Activated naive CD8-positive, alpha-beta T cell (primary cell): Measurements from ENCODE around the gene CCDC28B.
"Not testable (repeated sequence)": the region's sequence is repeated elsewhere in the genome, so short reads cannot be mapped to it uniquely, and the experiment has no call there.

ENCODE experiments used
- H3K27ac Mint-ChIP-seq: one replicate; pipeline ENCODE4 v1.8.0; 2021; ENCODE audit warnings: mixed read lengths
- H3K27me3 Mint-ChIP-seq: one replicate; pipeline ENCODE4 v1.8.0; 2021; ENCODE audit warnings: mixed read lengths
- H3K36me3 Mint-ChIP-seq: one replicate; pipeline ENCODE4 v1.8.0; 2021; ENCODE audit warnings: mixed read lengths
- H3K4me1 Mint-ChIP-seq: one replicate; pipeline ENCODE4 v1.8.0; 2021; ENCODE audit warnings: low read depth, mixed read lengths
- H3K4me3 Mint-ChIP-seq: one replicate; pipeline ENCODE4 v1.8.0; 2021; ENCODE audit warnings: mild to moderate bottlenecking, mixed read lengths
- H3K9me3 Mint-ChIP-seq: one replicate; pipeline ENCODE4 v1.8.0; 2021; ENCODE audit warnings: low read depth, mixed read lengths

CCDC28B gene

DNA sequence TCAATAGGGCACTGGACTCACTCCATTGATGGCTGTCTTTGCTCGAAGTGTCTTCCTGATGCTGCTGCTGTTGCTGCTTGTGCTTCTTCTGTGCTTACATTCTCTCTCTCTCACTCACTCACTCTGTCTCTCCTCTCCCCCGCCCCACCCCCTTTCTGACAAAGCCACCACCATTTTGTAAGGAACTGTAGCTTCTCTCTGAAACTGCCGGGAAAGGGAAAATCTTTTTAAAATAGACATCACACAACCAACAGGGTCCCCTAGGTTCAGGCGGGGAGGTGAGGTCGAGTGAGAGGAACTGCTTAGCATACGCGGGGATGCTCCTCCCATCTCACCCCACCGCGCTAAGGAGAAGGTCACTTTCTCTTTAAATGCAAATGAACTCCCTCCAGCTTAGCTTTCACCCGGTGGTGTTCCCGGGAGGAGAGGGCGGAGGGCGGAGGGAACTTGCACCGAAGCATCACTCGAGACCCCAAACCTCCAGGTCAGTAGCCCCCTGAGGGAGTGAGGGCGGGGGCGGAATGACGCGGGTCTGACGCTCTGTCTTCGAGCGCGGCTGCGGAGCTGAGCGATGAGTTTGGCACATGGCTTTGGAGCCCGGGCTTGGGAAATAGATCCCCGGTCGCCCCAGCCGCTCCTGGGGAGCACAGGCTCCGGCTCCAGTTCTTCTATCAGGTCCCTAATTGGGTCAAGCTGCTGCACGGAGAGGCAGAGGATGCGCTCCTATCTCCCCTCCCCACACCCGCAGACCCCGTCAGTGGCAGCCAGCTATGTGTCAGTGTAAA lies at the start of gene CCDC28B:
Gene CCDC28B (plus strand): TSS at position 370 of the 785 bp plus-strand sequence. CDS start 1,341 bp downstream, outside the sequence.
- Mint-ChIP-seq H3K27me3 (no peaks in the 10 kb centered on the region), H3K9me3 (no peaks in the 10 kb centered on the region), H3K4me3 (peak within 1 kb of the TSS; percentile 89), H3K36me3 (peaks cover 7% of the 10 kb centered on the region), H3K27ac (peak within 1 kb of the TSS; percentile 91), H3K4me1 (peaks cover 62% of the 10 kb centered on the region)

DNA sequence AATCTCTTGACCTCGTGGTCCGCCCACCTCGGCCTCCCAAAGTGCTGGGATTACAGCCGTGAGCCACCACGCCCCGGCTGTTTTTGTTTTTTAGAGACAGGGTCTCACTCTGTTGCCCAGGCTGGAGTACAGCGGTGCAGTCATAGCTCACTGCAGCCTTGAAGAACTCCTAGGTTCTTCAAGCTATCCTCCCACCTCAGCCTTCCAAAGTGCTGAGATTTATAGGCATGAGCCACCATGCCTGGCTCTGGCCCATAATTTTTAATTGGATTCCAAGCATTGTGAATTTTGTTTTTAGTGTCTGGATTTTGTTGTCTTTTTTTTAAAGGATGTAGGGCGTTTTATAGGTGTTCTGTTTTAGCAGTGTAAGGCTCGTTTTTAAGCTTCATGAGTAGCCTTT lies 49.5 kb upstream of the CCDC28B start:
- H3K9me3 Mint-ChIP-seq: peaks cover 4% of the 10 kb centered on the region
- no peak overlapping the region for H3K4me3 Mint-ChIP-seq
- H3K27ac Mint-ChIP-seq: no peak overlapping the region
- H3K27me3 Mint-ChIP-seq: no peaks in the 10 kb centered on the region
- peaks cover 9% of the 10 kb centered on the region for H3K36me3 Mint-ChIP-seq
- peaks cover 19% of the 10 kb centered on the region for H3K4me1 Mint-ChIP-seq

DNA sequence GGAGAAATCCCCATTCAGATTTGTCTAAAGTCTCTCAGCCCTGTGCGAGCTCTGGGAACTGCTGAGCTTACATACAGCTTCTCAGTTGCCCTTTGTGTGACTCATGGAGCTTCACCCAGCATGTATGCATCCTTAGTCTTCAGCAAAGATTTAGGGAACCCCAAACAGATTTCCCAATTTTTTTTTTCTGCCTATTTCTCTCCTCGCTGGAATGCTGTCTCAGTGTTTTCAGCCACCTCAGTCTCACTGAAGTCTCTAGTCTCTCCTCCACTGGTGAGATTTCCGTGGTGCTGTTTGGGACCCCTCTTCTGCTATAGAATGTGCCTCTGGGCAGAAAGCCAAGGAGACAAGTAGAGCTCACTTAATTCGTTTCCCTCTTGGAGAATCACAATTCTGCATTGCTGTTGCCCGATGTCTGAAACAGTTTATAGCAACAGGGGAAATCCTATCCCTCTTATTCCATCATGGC lies 49.0 kb upstream of the CCDC28B start:
- H3K36me3 Mint-ChIP-seq: peaks cover 13% of the 10 kb centered on the region
- no peak overlapping the region for H3K27ac Mint-ChIP-seq
- peaks cover 4% of the 10 kb centered on the region for H3K9me3 Mint-ChIP-seq
- H3K27me3 Mint-ChIP-seq: no peaks in the 10 kb centered on the region
- peaks cover 14% of the 10 kb centered on the region for H3K4me1 Mint-ChIP-seq
- H3K4me3 Mint-ChIP-seq: no peak overlapping the region

GRCh38 chr1:32159189-32159588 lies 41.2 kb upstream of the CCDC28B start:
- H3K27ac Mint-ChIP-seq: no peak overlapping the region
- no peaks in the 10 kb centered on the region for H3K27me3 Mint-ChIP-seq
- peaks cover 17% of the 10 kb centered on the region for H3K36me3 Mint-ChIP-seq
- H3K4me3 Mint-ChIP-seq: no peak overlapping the region
- peaks cover 1% of the 10 kb centered on the region for H3K4me1 Mint-ChIP-seq
- no peaks in the 10 kb centered on the region for H3K9me3 Mint-ChIP-seq

DNA sequence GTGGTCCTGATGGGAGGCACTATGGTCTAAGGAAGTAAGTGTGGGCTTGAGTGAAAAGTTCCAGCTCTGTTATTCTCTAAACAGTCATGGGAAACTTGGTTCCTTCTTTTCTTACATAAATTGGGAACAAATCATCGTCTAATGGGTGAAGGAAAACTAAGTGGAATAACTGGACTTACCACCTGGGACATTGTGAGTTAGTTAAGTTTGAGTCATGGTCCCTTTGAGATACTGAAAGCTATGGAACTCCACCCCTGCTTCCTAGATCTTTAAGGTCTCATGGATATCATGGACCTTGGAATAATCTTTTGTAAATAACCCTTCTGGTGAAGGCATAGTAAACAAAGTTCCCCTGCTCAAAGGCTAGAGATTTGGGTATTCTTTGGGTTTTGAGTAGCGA lies 37.0 kb upstream of the CCDC28B start:
- H3K9me3 Mint-ChIP-seq: no peaks in the 10 kb centered on the region
- no peak overlapping the region for H3K4me3 Mint-ChIP-seq
- H3K4me1 Mint-ChIP-seq: no peaks in the 10 kb centered on the region
- no peak overlapping the region for H3K27ac Mint-ChIP-seq
- peaks cover 13% of the 10 kb centered on the region for H3K36me3 Mint-ChIP-seq
- no peaks in the 10 kb centered on the region for H3K27me3 Mint-ChIP-seq

DNA sequence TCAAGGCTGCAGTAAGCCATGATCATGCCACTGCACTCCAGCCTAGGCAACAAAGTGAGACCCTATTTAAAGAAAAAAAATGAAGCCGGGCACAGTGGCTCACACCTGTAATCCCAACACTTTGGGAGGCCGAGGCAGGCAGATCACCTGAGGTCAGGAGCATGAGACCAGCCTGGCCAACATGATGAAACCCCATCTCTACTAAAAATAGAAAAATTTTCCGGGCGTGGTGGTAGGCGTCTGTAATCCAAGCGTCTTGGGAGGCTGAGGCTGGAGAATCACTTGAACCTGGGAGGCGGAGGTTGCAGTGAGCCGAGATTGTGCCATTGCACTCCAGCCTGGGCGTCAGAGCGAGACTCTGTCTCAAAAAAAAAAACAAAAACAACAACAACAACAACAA lies 34.8 kb upstream of the CCDC28B start:
- not testable (repeated sequence) for H3K27me3 Mint-ChIP-seq, H3K4me1 Mint-ChIP-seq, H3K4me3 Mint-ChIP-seq, H3K27ac Mint-ChIP-seq, H3K9me3 Mint-ChIP-seq
- peaks cover 10% of the 10 kb centered on the region for H3K36me3 Mint-ChIP-seq

GRCh38 chr1:32170991-32171390 lies 29.4 kb upstream of the CCDC28B start:
- Mint-ChIP-seq H3K36me3 (peaks cover 2% of the 10 kb centered on the region), H3K4me3 (no peak overlapping the region), H3K27ac (no peak overlapping the region), H3K4me1 (peaks cover 15% of the 10 kb centered on the region), H3K9me3 (no peaks in the 10 kb centered on the region), H3K27me3 (no peaks in the 10 kb centered on the region)

DNA sequence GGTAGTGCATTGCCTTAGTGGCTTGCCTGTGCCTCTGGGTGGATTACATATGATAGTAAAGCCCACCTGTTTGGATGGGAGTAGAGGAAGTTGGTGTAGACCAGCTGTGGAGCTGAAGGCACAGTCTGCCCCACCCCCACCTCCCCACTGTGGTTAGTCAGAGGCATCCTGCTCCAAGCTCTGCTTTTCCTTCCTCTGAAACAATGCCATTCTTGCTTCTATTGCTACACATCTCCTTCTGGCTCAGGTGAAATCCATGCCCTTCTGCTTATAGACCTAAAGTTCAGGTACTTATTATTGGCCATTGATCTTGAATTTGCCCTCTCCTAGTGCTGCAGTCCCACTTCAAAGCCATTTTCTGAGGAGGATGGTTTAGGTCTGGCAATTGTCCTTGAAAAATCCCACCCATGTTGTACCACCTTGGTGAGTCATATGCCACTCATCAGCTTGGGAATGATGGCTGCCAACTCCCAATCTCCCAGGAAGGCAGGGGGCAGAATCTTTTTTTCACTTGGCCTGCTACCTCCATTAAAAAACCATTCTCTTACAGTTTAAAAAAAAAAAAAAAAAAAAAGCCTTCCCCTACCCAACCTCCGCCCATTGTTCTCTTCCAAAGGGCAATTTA lies 27.7 kb upstream of the CCDC28B start:
- no peak overlapping the region for H3K4me3 Mint-ChIP-seq
- H3K9me3 Mint-ChIP-seq: no peaks in the 10 kb centered on the region
- peaks cover 15% of the 10 kb centered on the region for H3K4me1 Mint-ChIP-seq
- H3K36me3 Mint-ChIP-seq: no peaks in the 10 kb centered on the region
- no peaks in the 10 kb centered on the region for H3K27me3 Mint-ChIP-seq
- H3K27ac Mint-ChIP-seq: peak overlapping the region; percentile 41

GRCh38 chr1:32178380-32179192 lies 21.8 kb upstream of the CCDC28B start:
- Mint-ChIP-seq H3K9me3 (no peaks in the 10 kb centered on the region), H3K4me1 (peaks cover 35% of the 10 kb centered on the region), H3K27ac (peak overlapping the region; percentile 96), H3K4me3 (peak overlapping the region; percentile 89), H3K36me3 (peaks cover 6% of the 10 kb centered on the region), H3K27me3 (no peaks in the 10 kb centered on the region)

GRCh38 chr1:32179193-32179442 lies 21.3 kb upstream of the CCDC28B start:
- Mint-ChIP-seq H3K9me3 (no peaks in the 10 kb centered on the region), H3K4me1 (peaks cover 39% of the 10 kb centered on the region), H3K36me3 (peaks cover 9% of the 10 kb centered on the region), H3K27ac (peak overlapping the region; percentile 96), H3K4me3 (peak overlapping the region; percentile 89), H3K27me3 (no peaks in the 10 kb centered on the region)

- H3K27me3 Mint-ChIP-seq: no peaks in the 10 kb centered on the region
Measured at GRCh38 chr1:32179443-32180185, 20.8 kb upstream of the CCDC28B start, which contains the start of gene TXLNA. Gene TXLNA, plus strand, starts transcription at chr1:32179675. Its CDS starts 671 bp downstream, at chr1:32180346.

GRCh38 chr1:32180186-32181060 lies 20.0 kb upstream of the CCDC28B start:
- H3K4me1 Mint-ChIP-seq: peaks cover 49% of the 10 kb centered on the region

More at GRCh38 chr1:32179443-32180185, 20.8 kb upstream of the CCDC28B start, which contains the start of gene TXLNA:
- H3K27ac Mint-ChIP-seq: peak within 1 kb of the TSS; percentile 96
- peaks cover 44% of the 10 kb centered on the region for H3K4me1 Mint-ChIP-seq
- H3K36me3 Mint-ChIP-seq: peaks cover 12% of the 10 kb centered on the region
- H3K9me3 Mint-ChIP-seq: no peaks in the 10 kb centered on the region
- peak within 1 kb of the TSS; percentile 94 for H3K4me3 Mint-ChIP-seq

GRCh38 chr1:32181065-32181464 lies 19.3 kb upstream of the CCDC28B start:
- Mint-ChIP-seq H3K27ac (peak overlapping the region; percentile 96), H3K4me3 (peak overlapping the region; percentile 94), H3K9me3 (no peaks in the 10 kb centered on the region), H3K36me3 (peaks cover 17% of the 10 kb centered on the region), H3K4me1 (peaks cover 52% of the 10 kb centered on the region), H3K27me3 (no peaks in the 10 kb centered on the region)

More at GRCh38 chr1:32180186-32181060, 20.0 kb upstream of the CCDC28B start:
- Mint-ChIP-seq H3K9me3 (no peaks in the 10 kb centered on the region), H3K4me3 (peak overlapping the region; percentile 94), H3K27me3 (no peaks in the 10 kb centered on the region), H3K36me3 (peaks cover 17% of the 10 kb centered on the region), H3K27ac (peak overlapping the region; percentile 96)

DNA sequence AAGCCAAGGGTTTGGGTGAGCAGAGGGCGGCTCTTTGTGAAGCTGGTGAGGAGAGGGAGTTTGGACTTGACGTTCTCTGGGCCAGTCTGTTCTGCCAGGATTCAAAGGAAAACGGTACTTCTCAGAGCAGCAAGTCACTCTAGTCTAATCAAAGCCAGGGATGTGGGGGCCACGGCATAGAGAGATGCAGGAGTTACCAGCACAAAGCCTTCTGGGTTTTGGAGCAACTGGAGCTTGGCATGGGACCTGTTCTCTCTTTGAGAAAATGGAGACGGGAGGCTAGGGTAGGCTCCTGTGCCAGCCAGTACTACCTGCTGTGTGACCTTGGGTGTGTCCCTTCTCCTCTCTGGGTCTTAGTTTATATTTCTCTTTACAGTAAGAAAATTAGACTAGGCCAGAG lies 18.8 kb upstream of the CCDC28B start:
- Mint-ChIP-seq H3K27ac (peak overlapping the region; percentile 96), H3K36me3 (peaks cover 22% of the 10 kb centered on the region), H3K4me1 (peaks cover 57% of the 10 kb centered on the region), H3K27me3 (no peaks in the 10 kb centered on the region), H3K9me3 (no peaks in the 10 kb centered on the region), H3K4me3 (peak overlapping the region; percentile 94)
